HG03521 (cell line): ENCODE data around the gene IGFN1.

Experiments
- ATAC-seq: cut with Tn5 transposase; IDR thresholded peaks from one replicate; pipeline ENCODE4 v1.9.1; 2021; ENCODE audit warnings: mild to moderate bottlenecking, moderate library complexity; ENCODE audit not compliant: unreplicated experiment

IGFN1 gene

DNA sequence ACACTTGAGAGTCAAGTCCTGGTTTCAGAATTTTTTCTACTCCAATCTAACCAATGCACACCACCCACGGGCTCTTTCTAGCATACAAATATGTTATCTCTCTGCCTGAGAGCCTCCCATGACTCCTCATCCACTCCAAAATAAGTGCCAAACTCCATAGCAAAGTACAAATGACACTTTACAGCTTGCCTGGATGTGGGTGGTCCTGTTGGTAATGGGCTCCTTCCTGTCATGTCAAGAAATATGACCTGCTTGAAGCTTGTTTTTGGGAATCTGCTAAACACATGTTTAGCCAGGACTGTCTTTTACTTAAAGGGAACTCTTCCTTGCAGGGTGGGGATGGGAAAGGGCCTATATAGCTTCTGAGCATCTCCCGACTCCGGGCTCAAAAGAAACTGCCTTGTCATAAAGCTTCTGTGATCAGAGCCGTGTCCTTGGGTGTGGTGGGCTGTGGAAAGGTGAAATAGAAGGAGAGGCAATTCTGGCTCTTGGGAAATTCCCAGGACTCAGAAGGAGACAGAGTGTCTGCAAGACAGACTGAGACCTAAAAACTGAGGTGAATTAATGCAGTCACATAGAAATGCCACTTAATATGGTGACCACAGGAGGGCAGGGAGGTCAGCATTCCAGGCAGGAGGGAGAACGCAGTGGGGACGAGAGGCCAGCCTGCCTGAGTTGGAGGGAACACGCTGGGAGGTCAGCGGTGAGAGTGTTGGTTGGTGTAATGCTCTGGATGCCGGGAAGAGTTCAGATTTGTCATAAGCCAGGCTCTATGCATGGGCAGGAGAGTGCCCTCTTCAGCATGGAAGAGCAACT lies 6.1 kb upstream of the IGFN1 start:
- no peak for ATAC-seq

- ATAC-seq = no peak
Observed at GRCh38 chr1:201185123-201185453, 5.5 kb upstream of the IGFN1 start.

DNA sequence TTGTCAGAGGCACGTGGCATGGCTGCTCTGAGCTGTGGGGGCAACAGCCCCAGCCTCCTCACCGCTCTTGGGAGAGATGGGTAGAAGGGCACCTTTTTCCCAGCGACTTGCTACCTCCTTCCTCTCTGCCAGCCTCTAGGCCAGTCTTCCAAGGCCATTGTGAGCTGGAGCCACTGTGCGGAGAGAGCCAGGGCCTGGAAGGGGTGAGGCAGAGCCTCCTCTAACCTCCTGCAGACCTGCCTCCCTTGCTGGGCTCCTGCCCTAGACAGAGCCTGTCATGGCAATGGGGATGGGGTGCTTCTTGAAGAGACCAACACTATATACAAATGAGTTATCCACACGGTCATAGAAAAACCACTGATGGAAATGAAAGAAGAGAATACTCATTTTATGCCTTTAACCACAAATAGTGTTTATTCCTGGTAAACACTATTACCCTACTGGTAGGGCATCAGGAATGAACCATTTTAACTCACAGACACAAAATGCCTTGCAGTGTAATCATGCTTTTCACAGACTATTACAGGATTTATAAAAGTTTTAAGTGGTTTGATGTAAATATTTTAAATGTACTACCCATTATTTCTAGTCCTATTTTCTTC lies 5.0 kb upstream of the IGFN1 start:
- no peak for ATAC-seq

DNA sequence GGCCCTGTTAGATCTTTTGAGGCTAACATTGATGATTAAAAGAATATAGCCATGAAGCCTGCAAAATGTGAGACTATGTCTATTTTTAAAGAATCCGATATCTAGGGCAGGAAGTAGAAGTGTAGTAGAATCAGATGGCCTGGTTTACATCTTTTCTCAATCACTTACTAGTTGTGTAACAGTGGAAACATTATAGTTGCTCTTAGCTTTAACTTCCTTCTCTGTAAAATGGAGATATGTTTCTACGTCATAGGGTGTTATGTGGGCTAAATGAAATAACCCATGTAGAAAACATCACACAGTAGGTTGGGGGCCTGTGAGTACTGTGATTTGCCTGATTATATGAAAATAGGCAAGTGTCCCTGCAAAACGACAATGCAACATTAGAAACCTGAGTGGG lies 4.4 kb upstream of the IGFN1 start:
- no peak for ATAC-seq

DNA sequence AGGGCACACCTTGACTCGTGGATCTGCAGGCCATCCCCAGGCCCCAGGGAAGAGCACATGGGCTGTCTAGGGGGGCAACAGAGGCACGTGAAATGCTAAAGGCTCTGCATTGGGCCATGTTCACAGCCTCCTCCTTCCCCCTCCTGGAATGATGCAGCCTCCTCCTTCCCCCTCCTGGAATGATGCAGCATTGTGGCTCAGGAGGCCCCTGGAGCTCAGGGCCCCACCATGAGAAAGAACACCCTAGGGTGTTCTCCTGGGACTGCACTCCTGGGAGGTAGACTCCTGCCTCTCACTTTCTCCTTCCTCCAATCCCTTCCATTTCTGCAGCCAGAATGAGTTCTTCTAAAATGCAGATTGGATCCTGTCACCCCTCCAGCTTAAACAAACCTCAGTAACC lies 1.5 kb upstream of the IGFN1 start:
- no peak for ATAC-seq

GRCh38 chr1:201190005-201190404 lies 619 bp upstream of the IGFN1 start:
- ATAC-seq = no peak

DNA sequence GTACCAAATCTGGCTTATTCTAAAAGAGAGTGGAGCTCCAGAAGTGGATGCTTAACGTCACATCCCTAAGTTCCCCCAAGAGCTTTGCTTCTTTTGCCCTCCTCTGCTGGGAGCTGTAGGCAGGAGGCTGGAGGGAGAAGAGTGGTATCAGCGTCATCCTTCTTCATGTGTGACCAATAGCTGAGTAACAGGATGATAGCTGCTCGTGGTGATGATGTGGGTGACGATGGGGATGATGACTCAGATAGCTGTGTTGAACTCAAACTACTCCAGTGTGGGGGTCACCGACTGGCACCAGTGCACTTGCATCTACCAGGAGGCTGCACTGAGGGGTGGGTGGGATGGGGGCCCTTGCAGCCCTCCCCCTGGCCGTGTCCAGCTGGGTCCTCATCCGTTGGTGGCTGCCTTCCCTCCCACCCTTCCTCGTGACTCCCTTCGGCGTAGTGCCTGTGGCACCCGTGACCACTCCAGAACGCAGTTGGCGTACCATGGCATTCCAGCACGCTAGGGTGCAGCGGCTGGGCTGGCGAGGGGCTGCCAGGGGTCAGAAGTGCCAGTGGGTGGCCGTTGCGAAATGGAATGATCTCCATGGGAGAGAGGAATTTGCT lies 1.1 kb downstream of the IGFN1 start:
- ATAC-seq = no peak

- no peak for ATAC-seq
Observed at GRCh38 chr1:201192261-201192788, 1.7 kb downstream of the IGFN1 start.

DNA sequence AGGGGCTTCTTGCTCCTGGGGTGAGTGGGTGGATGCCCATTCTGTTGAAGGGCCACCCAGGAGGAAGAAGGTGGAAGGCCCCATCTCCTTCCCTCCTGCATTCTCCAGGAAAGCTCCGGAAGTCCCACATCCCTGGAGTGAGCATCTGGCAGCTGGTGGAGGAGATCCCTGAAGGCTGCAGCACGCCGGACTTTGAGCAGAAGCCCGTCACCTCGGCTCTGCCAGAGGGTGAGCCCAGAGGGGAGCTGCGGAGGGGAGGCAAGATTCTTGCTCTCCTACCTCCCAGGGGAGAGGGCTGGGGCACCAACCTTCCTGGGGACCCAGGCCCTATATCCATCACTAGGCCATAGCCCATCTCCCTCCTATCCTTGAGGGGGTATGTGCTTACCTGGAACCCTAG lies 3.4 kb downstream of the IGFN1 start:
- ATAC-seq = no peak

- ATAC-seq = no peak
Observed at GRCh38 chr1:201198598-201198997, 8.0 kb downstream of the IGFN1 start.

GRCh38 chr1:201205036-201205435 lies 14.4 kb downstream of the IGFN1 start:
- no peak for ATAC-seq

DNA sequence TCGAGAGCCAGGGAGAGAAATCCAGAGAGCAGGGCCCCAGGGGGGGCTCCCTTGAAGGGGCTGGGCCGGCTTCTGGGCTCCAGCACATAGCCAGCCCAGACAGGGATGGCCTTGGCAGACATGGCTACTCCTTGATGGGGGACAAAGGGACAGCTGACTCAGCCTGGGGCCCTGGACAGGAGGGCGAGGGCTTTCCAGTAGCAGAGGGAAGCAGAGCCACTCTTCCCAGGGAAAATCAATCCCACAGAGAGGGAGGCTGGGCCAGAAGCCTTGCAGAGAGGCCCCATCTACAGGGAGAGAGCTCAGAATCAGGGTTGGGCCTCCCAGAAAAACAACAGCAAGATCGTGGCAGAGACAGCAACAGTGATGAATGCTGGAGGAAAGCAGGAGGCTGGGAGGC lies 15.6 kb downstream of the IGFN1 start:
- ATAC-seq = no peak

DNA sequence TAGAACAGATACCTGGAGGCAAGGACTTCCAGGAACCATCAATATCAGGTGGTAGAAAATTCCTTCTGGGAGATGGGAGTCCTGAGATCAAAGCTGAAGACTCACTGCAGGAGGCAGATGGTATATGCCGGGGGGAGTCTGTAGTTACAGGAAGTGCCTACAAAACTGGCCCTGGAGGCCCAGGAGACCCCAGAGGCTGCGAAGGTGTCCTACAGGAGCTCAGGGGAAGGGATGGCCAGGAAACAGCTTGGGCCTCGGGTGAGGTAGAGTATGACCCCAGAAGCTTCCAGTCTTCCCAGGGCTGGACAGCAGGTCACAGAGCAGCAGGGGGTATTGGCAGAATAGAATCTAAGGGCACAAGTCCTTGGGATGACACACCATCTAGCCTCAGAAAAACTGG lies 16.4 kb downstream of the IGFN1 start:
- ATAC-seq = no peak

DNA sequence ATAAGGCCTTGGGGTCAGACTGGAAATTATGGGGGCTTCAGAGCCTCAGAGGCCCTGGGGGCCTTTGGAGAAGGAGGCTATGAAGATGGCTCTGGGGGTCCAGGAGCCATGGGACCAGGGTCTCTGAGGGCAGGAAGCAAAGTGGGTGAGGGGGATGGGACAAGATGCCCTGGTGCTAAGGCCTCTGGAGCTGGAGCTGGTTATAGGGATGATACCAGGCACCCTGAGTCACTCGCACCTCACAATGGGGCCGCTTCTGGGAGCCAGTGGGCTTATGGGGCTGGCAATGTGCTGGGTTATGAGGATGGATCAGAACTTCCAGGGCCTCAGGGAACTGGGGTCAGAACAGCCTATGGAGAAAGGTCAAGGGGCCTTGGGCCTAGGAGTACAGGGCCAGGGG lies 17.6 kb downstream of the IGFN1 start:
- no peak for ATAC-seq

- ATAC-seq = no peak
Observed at GRCh38 chr1:201212056-201212455, 21.4 kb downstream of the IGFN1 start.

DNA sequence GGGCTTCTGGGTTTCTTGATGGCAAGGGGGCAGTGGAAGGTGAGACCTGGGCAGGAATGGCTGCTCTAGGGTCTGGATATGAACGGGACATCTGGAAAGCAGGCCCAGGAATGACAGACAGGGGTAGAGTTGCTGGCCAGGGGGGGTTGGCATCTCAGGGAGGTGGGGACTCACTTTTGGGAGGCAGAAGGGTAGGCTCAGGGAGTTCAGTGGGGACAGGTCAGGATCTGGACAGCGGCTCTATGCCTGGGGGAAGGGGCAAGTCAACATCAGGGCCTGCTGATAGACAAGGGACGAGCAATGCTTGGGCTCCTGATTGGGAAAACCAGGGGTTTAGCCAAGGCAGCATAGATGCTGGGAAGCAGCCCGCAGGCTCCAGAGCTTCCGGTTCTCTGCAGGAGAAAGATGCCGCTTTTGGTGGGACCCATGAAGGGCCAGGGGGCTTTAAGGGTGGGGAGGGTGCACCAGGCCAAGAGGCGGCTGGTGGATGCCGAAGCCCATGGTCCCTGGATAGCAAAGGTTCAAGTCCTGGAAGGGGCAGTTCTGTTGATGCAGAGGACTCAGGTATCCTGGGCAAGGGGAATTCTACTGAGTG lies 21.9 kb downstream of the IGFN1 start:
- ATAC-seq = no peak

- no peak for ATAC-seq
Observed at GRCh38 chr1:201213106-201213770, 22.6 kb downstream of the IGFN1 start.

- no peak for ATAC-seq
Observed at GRCh38 chr1:201213926-201214325, 23.3 kb downstream of the IGFN1 start.

DNA sequence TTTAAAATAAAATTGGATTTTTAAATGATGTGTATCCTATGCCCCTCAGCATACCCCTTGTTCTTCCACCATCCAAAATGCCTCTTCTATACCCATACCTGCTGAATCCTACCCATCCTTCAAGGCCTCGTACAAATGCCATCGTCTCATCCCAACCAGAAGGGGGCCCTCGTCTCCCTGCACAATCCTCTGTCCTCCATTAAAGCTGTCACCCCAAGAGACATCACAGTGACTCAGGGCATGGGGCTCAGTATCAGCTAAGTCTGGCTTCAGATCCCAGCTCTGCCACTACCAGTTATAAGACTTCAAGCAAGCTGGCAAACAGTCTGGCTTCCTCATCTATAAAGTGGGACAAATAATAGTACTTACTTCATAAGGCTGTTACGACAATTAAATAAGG lies 23.8 kb downstream of the IGFN1 start:
- ATAC-seq = no peak

GRCh38 chr1:201214886-201215285 lies 24.3 kb downstream of the IGFN1 start:
- ATAC-seq = no peak
